Endothelial cell of umbilical vein (primary cell): Measurements from ENCODE around the gene CNTNAP2. TPM values are rescaled to one million over a fixed set of nuclear protein-coding genes. Genes with fewer than 3 reads are reported as not detected.

Experiments
- BruUV-seq: library from RNA; stranded (reverse); fragments of 400-500 nt; replicated peaks from 2 replicates; lab custom pipeline; 2021; lab: Mats Ljungman, UMichigan
- CTCF ChIA-PET: fragments of 300-600, 350-600 bp; sonication (Branson Sonifier 250); formaldehyde crosslinking; loops from one replicate; lab custom pipeline; 2021; ENCODE audit warnings: antibody characterized with exemption, inconsistent platforms; lab: Charles Lee
- POLR2A ChIA-PET: fragments of 300-600, 350-600 bp; sonication (Branson Sonifier 250); formaldehyde crosslinking; loops from one replicate; lab custom pipeline; 2021; ENCODE audit warnings: antibody characterized with exemption, inconsistent platforms; lab: Charles Lee
- DNase-seq: peaks from one replicate; pipeline ENCODE4 v3.0.0-alpha.2; 2011; ENCODE audit warnings: low read depth, low spot score
- FAIRE-seq: peaks from 2 replicates; lab custom pipeline; 2011; peaks lifted over from hg19 to GRCh38; lab: Jason Lieb, UNC
- H2AFZ ChIP-seq: 2 replicates; pipeline ENCODE4 v1.6.0; 2012; ENCODE audit warnings: low read depth, low read length, control low read depth, inconsistent platforms
- H3K27ac ChIP-seq: 2 replicates; pipeline ENCODE4 v1.5.1; 2011; ENCODE audit warnings: low read depth, mild to moderate bottlenecking, control low read depth, low read length, moderate library complexity; ENCODE audit not compliant: insufficient read depth
- H3K27me3 ChIP-seq, 2 experiments: 2 replicates each; pipeline versions ENCODE4 v1.6.0 to v1.6.1; 2011; ENCODE audit warnings: low read length in 2 of 2, mixed read lengths in 1 of 2; ENCODE audit not compliant: control insufficient read depth in 2 of 2, insufficient read depth in 2 of 2
- H3K36me3 ChIP-seq, 2 experiments: 2 replicates in 1 of 2; 3 replicates in 1 of 2; pipeline ENCODE4 v1.5.1; 2011; ENCODE audit warnings: low read length in 2 of 2, mild to moderate bottlenecking in 1 of 2, moderate library complexity in 1 of 2; ENCODE audit not compliant: control insufficient read depth in 2 of 2, insufficient read depth in 2 of 2; ENCODE audit errors: extremely low read depth in 1 of 2
- H3K4me1 ChIP-seq: 3 replicates; pipeline ENCODE4 v1.5.1; 2011; ENCODE audit warnings: mild to moderate bottlenecking, low read length; ENCODE audit not compliant: control insufficient read depth, insufficient read depth; ENCODE audit errors: extremely low read depth
- H3K4me2 ChIP-seq: 2 replicates; pipeline ENCODE4 v1.6.1; 2011; ENCODE audit warnings: low read length, control low read depth, mixed read lengths; ENCODE audit not compliant: insufficient read depth
- H3K4me3 ChIP-seq, 3 experiments: fragments of 200-600 bp in 1 of 3; sonication (generic), shearing (Covaris generic) in 1 of 3; replicated peaks in 1 of 3; 2 replicates each; pipeline ENCODE4 v1.5.1; 2011 to 2016; ENCODE audit warnings: control low read depth in 3 of 3, low read length in 3 of 3, mild to moderate bottlenecking in 2 of 3, inconsistent platforms in 1 of 3, low read depth in 1 of 3, moderate library complexity in 1 of 3; ENCODE audit not compliant: insufficient read depth in 1 of 3
- H3K79me2 ChIP-seq: 2 replicates; pipeline ENCODE4 v1.6.0; 2012; ENCODE audit warnings: low read length, inconsistent platforms; ENCODE audit not compliant: control insufficient read depth, insufficient read depth
- H3K9ac ChIP-seq: replicated peaks from 2 replicates; pipeline ENCODE3; 2011; ENCODE audit warnings: low read length, control low read depth; ENCODE audit not compliant: insufficient read depth; ENCODE audit errors: extremely low read depth
- H3K9me1 ChIP-seq: replicated peaks from 3 replicates; pipeline ENCODE4 v1.6.0; 2011; ENCODE audit warnings: mild to moderate bottlenecking, low read length; ENCODE audit not compliant: control insufficient read depth, insufficient read depth; ENCODE audit errors: extremely low read depth
- H3K9me3 ChIP-seq: replicated peaks from 2 replicates; pipeline ENCODE4 v1.5.1; 2012; ENCODE audit warnings: low read length, inconsistent platforms; ENCODE audit not compliant: control insufficient read depth, insufficient read depth
- H4K20me1 ChIP-seq: replicated peaks from 2 replicates; pipeline ENCODE3; 2011; ENCODE audit warnings: mild to moderate bottlenecking, low read length; ENCODE audit not compliant: control insufficient read depth, insufficient read depth; ENCODE audit errors: extremely low read depth
- EZH2 ChIP-seq: IDR thresholded peaks from 2 replicates; pipeline ENCODE4 v1.6.1; 2012; ENCODE audit warnings: borderline replicate concordance, low read depth, mild to moderate bottlenecking, moderate library complexity, low read length, inconsistent platforms; ENCODE audit not compliant: severe bottlenecking
- FOS ChIP-seq: IDR thresholded peaks from 2 replicates; pipeline ENCODE4 v1.6.1; 2011; ENCODE audit warnings: mild to moderate bottlenecking, low read length, moderate library complexity, borderline replicate concordance; ENCODE audit not compliant: insufficient read depth
- GATA2 ChIP-seq: IDR thresholded peaks from 2 replicates; pipeline ENCODE4 v1.7.0; 2011; ENCODE audit warnings: low read depth, mild to moderate bottlenecking, moderate library complexity, mixed read lengths, low read length; ENCODE audit not compliant: insufficient read length, insufficient read depth
- JUN ChIP-seq: IDR thresholded peaks from 2 replicates; pipeline ENCODE4 v1.6.1; 2011; ENCODE audit warnings: borderline replicate concordance, low read depth; ENCODE audit not compliant: insufficient read length, insufficient read depth
- MYC ChIP-seq: IDR thresholded peaks from one replicate; pipeline ENCODE4 v1.6.1; 2011; ENCODE audit warnings: mild to moderate bottlenecking, low read depth, low read length
- POLR2A ChIP-seq: IDR thresholded peaks from 2 replicates; pipeline ENCODE4 v1.6.1; 2012; ENCODE audit warnings: low read depth, mild to moderate bottlenecking, control low read depth, low read length
- POLR2AphosphoS5 ChIP-seq: IDR thresholded peaks from 2 replicates; pipeline ENCODE4 v1.6.1; 2012; ENCODE audit warnings: low read depth, mild to moderate bottlenecking, control low read depth, low read length, moderate library complexity; ENCODE audit not compliant: insufficient read depth
- dilution Hi-C: fragments of 300-500 bp; cut with MboI; formaldehyde crosslinking; loops from one replicate; pipeline ENCODE4 v1.15.0; 2019; ENCODE audit warnings: low sequenced_read_pairs; ENCODE audit not compliant: extremely low pct_ligation_motif_present
- intact Hi-C: fragments of 100-400 bp; cut with micrococcal nuclease; formaldehyde crosslinking; loops from one replicate; pipeline ENCODE4 v1.10.0; 2022
- polyA plus RNA-seq, 4 experiments: library from polyadenylated mRNA; depleted of rRNA in 3 of 4; stranded (reverse) in 3 of 4; unstranded in 1 of 4; fragments of >200 nt; gene quantifications; 2 replicates each; pipeline versions ENCODE4 v1.2.1 to v1.2.3, GENCODE V29; 2011 to 2012; ENCODE audit warnings: missing spikeins in 1 of 4
- total RNA-seq: library from RNA; stranded (reverse); gene quantifications from 2 replicates; pipeline ENCODE4 v1.2.3, GENCODE V29; 2021
- TF ChIP-seq, protein P1 (sequence below), 2 donors: IDR thresholded peaks; 1 replicate in 1 of 2; 2 replicates in 1 of 2; pipeline ENCODE4 v1.5.1; 2011; ENCODE audit warnings: low read length in 2 of 2, mild to moderate bottlenecking in 2 of 2, moderate library complexity in 2 of 2, control low read depth in 1 of 2, inconsistent platforms in 1 of 2, low read depth in 1 of 2; ENCODE audit not compliant: insufficient read depth in 1 of 2; ENCODE audit errors: extremely low read depth in 1 of 2
- TF ChIP-seq, protein P2 (sequence below): IDR thresholded peaks from 2 replicates; pipeline ENCODE4 v1.6.1; 2011; ENCODE audit not compliant: insufficient read depth, insufficient read length

Gene CNTNAP2
- total and polyA plus RNA-seq, 2 donors (not counting 3 experiments of a cell fraction or from before 2014, with no cell fraction given), result not detected

DNA sequence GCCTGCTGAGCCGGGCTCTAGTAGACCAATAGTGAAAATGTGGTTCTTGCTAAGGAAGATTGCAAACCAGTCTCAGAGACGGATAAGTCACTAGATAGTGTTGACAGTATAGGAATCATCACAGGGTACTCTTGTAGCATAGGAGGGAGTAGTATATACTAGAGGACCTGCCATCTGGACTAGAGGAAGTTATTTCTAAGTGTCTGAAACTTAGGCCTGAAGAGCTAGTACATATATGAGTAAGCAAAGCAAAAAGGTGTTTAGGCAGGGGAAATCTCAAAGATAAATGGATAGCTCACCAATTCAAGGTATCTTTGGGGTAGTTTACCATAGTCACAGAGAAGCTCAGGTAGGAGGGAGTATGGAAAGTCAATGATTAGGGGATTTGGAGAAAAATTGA lies 428.1 kb downstream of the CNTNAP2 start:
- TF ChIP-seq POLR2A (no peak), POLR2AphosphoS5 (no peak), FOS (no peak), JUN (no peak), GATA2 (no peak), MYC (no peak), EZH2 (no peak)
- TF ChIP-seq, protein P1, sequence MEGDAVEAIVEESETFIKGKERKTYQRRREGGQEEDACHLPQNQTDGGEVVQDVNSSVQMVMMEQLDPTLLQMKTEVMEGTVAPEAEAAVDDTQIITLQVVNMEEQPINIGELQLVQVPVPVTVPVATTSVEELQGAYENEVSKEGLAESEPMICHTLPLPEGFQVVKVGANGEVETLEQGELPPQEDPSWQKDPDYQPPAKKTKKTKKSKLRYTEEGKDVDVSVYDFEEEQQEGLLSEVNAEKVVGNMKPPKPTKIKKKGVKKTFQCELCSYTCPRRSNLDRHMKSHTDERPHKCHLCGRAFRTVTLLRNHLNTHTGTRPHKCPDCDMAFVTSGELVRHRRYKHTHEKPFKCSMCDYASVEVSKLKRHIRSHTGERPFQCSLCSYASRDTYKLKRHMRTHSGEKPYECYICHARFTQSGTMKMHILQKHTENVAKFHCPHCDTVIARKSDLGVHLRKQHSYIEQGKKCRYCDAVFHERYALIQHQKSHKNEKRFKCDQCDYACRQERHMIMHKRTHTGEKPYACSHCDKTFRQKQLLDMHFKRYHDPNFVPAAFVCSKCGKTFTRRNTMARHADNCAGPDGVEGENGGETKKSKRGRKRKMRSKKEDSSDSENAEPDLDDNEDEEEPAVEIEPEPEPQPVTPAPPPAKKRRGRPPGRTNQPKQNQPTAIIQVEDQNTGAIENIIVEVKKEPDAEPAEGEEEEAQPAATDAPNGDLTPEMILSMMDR (IDR thresholded peaks at IDR 0.05; ENCODE audit: extremely low read depth in 1 of 2, insufficient read depth in 1 of 2, low read depth in 1 of 2, low read length in 2 of 2), result no peak
- TF ChIP-seq, protein P2, sequence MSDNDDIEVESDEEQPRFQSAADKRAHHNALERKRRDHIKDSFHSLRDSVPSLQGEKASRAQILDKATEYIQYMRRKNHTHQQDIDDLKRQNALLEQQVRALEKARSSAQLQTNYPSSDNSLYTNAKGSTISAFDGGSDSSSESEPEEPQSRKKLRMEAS, result no peak
- Histone ChIP-seq H3K9me1 (no peaks in the 10 kb centered on the region), H3K4me2 (no peak overlapping the region), H3K36me3 (no peaks in the 10 kb centered on the region), H3K4me3 (no peak overlapping the region), H3K27ac (no peak overlapping the region), H3K27me3 (no peaks in the 10 kb centered on the region), H2AFZ (no peak overlapping the region), H3K4me1 (no peaks in the 10 kb centered on the region), H3K9ac (no peak overlapping the region), H3K79me2 (no peaks in the 10 kb centered on the region), H3K9me3 (peaks cover 6% of the 10 kb centered on the region), H4K20me1 (no peaks in the 10 kb centered on the region)
- dilution Hi-C loops (no loop called here), intact Hi-C loops (no loop called here)
- ChIA-PET POLR2A (no interaction called here), CTCF (no interaction called here)
- DNase-seq (no peak), FAIRE-seq (no peak)
- BruUV-seq, result no TSS peak
